Endothelial cell of umbilical vein (primary cell): ENCODE results near the gene BCL11B. TPM values are rescaled to one million over a fixed set of nuclear protein-coding genes. Genes with fewer than 3 reads are reported as not detected.

Source experiments
- BruUV-seq: library from RNA; stranded (reverse); fragments of 400-500 nt; replicated peaks from 2 replicates; lab custom pipeline; 2021; lab: Mats Ljungman, UMichigan
- CTCF ChIA-PET: fragments of 300-600, 350-600 bp; sonication (Branson Sonifier 250); formaldehyde crosslinking; loops from one replicate; lab custom pipeline; 2021; ENCODE audit warnings: antibody characterized with exemption, inconsistent platforms; lab: Charles Lee
- POLR2A ChIA-PET: fragments of 300-600, 350-600 bp; sonication (Branson Sonifier 250); formaldehyde crosslinking; loops from one replicate; lab custom pipeline; 2021; ENCODE audit warnings: antibody characterized with exemption, inconsistent platforms; lab: Charles Lee
- DNase-seq: peaks from one replicate; pipeline ENCODE4 v3.0.0-alpha.2; 2011; ENCODE audit warnings: low read depth, low spot score
- FAIRE-seq: peaks from 2 replicates; lab custom pipeline; 2011; peaks lifted over from hg19 to GRCh38; lab: Jason Lieb, UNC
- H2AFZ ChIP-seq: 2 replicates; pipeline ENCODE4 v1.6.0; 2012; ENCODE audit warnings: low read depth, low read length, control low read depth, inconsistent platforms
- H3K27ac ChIP-seq: 2 replicates; pipeline ENCODE4 v1.5.1; 2011; ENCODE audit warnings: low read depth, mild to moderate bottlenecking, control low read depth, low read length, moderate library complexity; ENCODE audit not compliant: insufficient read depth
- H3K27me3 ChIP-seq, 2 experiments: 2 replicates each; pipeline versions ENCODE4 v1.6.0 to v1.6.1; 2011; ENCODE audit warnings: low read length in 2 of 2, mixed read lengths in 1 of 2; ENCODE audit not compliant: control insufficient read depth in 2 of 2, insufficient read depth in 2 of 2
- H3K36me3 ChIP-seq, 2 experiments: 2 replicates in 1 of 2; 3 replicates in 1 of 2; pipeline ENCODE4 v1.5.1; 2011; ENCODE audit warnings: low read length in 2 of 2, mild to moderate bottlenecking in 1 of 2, moderate library complexity in 1 of 2; ENCODE audit not compliant: control insufficient read depth in 2 of 2, insufficient read depth in 2 of 2; ENCODE audit errors: extremely low read depth in 1 of 2
- H3K4me1 ChIP-seq: 3 replicates; pipeline ENCODE4 v1.5.1; 2011; ENCODE audit warnings: mild to moderate bottlenecking, low read length; ENCODE audit not compliant: control insufficient read depth, insufficient read depth; ENCODE audit errors: extremely low read depth
- H3K4me2 ChIP-seq: 2 replicates; pipeline ENCODE4 v1.6.1; 2011; ENCODE audit warnings: low read length, control low read depth, mixed read lengths; ENCODE audit not compliant: insufficient read depth
- H3K4me3 ChIP-seq, 3 experiments: fragments of 200-600 bp in 1 of 3; sonication (generic), shearing (Covaris generic) in 1 of 3; replicated peaks in 1 of 3; 2 replicates each; pipeline ENCODE4 v1.5.1; 2011 to 2016; ENCODE audit warnings: control low read depth in 3 of 3, low read length in 3 of 3, mild to moderate bottlenecking in 2 of 3, inconsistent platforms in 1 of 3, low read depth in 1 of 3, moderate library complexity in 1 of 3; ENCODE audit not compliant: insufficient read depth in 1 of 3
- H3K79me2 ChIP-seq: 2 replicates; pipeline ENCODE4 v1.6.0; 2012; ENCODE audit warnings: low read length, inconsistent platforms; ENCODE audit not compliant: control insufficient read depth, insufficient read depth
- H3K9ac ChIP-seq: replicated peaks from 2 replicates; pipeline ENCODE3; 2011; ENCODE audit warnings: low read length, control low read depth; ENCODE audit not compliant: insufficient read depth; ENCODE audit errors: extremely low read depth
- H3K9me1 ChIP-seq: replicated peaks from 3 replicates; pipeline ENCODE4 v1.6.0; 2011; ENCODE audit warnings: mild to moderate bottlenecking, low read length; ENCODE audit not compliant: control insufficient read depth, insufficient read depth; ENCODE audit errors: extremely low read depth
- H3K9me3 ChIP-seq: replicated peaks from 2 replicates; pipeline ENCODE4 v1.5.1; 2012; ENCODE audit warnings: low read length, inconsistent platforms; ENCODE audit not compliant: control insufficient read depth, insufficient read depth
- H4K20me1 ChIP-seq: replicated peaks from 2 replicates; pipeline ENCODE3; 2011; ENCODE audit warnings: mild to moderate bottlenecking, low read length; ENCODE audit not compliant: control insufficient read depth, insufficient read depth; ENCODE audit errors: extremely low read depth
- CTCF ChIP-seq, 2 donors: IDR thresholded peaks; 1 replicate in 1 of 2; 2 replicates in 1 of 2; pipeline ENCODE4 v1.5.1; 2011; ENCODE audit warnings: low read length in 2 of 2, mild to moderate bottlenecking in 2 of 2, moderate library complexity in 2 of 2, control low read depth in 1 of 2, inconsistent platforms in 1 of 2, low read depth in 1 of 2; ENCODE audit not compliant: insufficient read depth in 1 of 2; ENCODE audit errors: extremely low read depth in 1 of 2
- EZH2 ChIP-seq: IDR thresholded peaks from 2 replicates; pipeline ENCODE4 v1.6.1; 2012; ENCODE audit warnings: borderline replicate concordance, low read depth, mild to moderate bottlenecking, moderate library complexity, low read length, inconsistent platforms; ENCODE audit not compliant: severe bottlenecking
- FOS ChIP-seq: IDR thresholded peaks from 2 replicates; pipeline ENCODE4 v1.6.1; 2011; ENCODE audit warnings: mild to moderate bottlenecking, low read length, moderate library complexity, borderline replicate concordance; ENCODE audit not compliant: insufficient read depth
- GATA2 ChIP-seq: IDR thresholded peaks from 2 replicates; pipeline ENCODE4 v1.7.0; 2011; ENCODE audit warnings: low read depth, mild to moderate bottlenecking, moderate library complexity, mixed read lengths, low read length; ENCODE audit not compliant: insufficient read length, insufficient read depth
- JUN ChIP-seq: IDR thresholded peaks from 2 replicates; pipeline ENCODE4 v1.6.1; 2011; ENCODE audit warnings: borderline replicate concordance, low read depth; ENCODE audit not compliant: insufficient read length, insufficient read depth
- MAX ChIP-seq: IDR thresholded peaks from 2 replicates; pipeline ENCODE4 v1.6.1; 2011; ENCODE audit not compliant: insufficient read depth, insufficient read length
- MYC ChIP-seq: IDR thresholded peaks from one replicate; pipeline ENCODE4 v1.6.1; 2011; ENCODE audit warnings: mild to moderate bottlenecking, low read depth, low read length
- POLR2A ChIP-seq: IDR thresholded peaks from 2 replicates; pipeline ENCODE4 v1.6.1; 2012; ENCODE audit warnings: low read depth, mild to moderate bottlenecking, control low read depth, low read length
- POLR2AphosphoS5 ChIP-seq: IDR thresholded peaks from 2 replicates; pipeline ENCODE4 v1.6.1; 2012; ENCODE audit warnings: low read depth, mild to moderate bottlenecking, control low read depth, low read length, moderate library complexity; ENCODE audit not compliant: insufficient read depth
- dilution Hi-C: fragments of 300-500 bp; cut with MboI; formaldehyde crosslinking; loops from one replicate; pipeline ENCODE4 v1.15.0; 2019; ENCODE audit warnings: low sequenced_read_pairs; ENCODE audit not compliant: extremely low pct_ligation_motif_present
- intact Hi-C: fragments of 100-400 bp; cut with micrococcal nuclease; formaldehyde crosslinking; loops from one replicate; pipeline ENCODE4 v1.10.0; 2022
- polyA plus RNA-seq, 4 experiments: library from polyadenylated mRNA; depleted of rRNA in 3 of 4; stranded (reverse) in 3 of 4; unstranded in 1 of 4; fragments of >200 nt; gene quantifications; 2 replicates each; pipeline versions ENCODE4 v1.2.1 to v1.2.3, GENCODE V29; 2011 to 2012; ENCODE audit warnings: missing spikeins in 1 of 4
- total RNA-seq: library from RNA; stranded (reverse); gene quantifications from 2 replicates; pipeline ENCODE4 v1.2.3, GENCODE V29; 2021

The BCL11B gene
- total and polyA plus RNA-seq, 2 donors (not counting 3 experiments of a cell fraction or from before 2014, with no cell fraction given) = 0.03 to 0.07 TPM

- intact Hi-C loops = no loop called here
- no peaks in the 10 kb centered on the region for H4K20me1 ChIP-seq
- H3K4me3 ChIP-seq = no peak overlapping the region
- H3K79me2 ChIP-seq = no peaks in the 10 kb centered on the region
- H3K27me3 ChIP-seq = no peaks in the 10 kb centered on the region
- DNase-seq (no peak), FAIRE-seq (no peak)
- TF ChIP-seq MYC (no peak), FOS (no peak), POLR2AphosphoS5 (no peak), POLR2A (no peak), MAX (no peak), GATA2 (no peak), CTCF (IDR thresholded peaks at IDR 0.05; ENCODE audit: extremely low read depth in 1 of 2, insufficient read depth in 1 of 2, low read depth in 1 of 2, low read length in 2 of 2) (no peak), EZH2 (no peak), JUN (no peak)
- H3K4me1 ChIP-seq = no peaks in the 10 kb centered on the region
- dilution Hi-C loops = no loop called here
- BruUV-seq = no TSS peak
- no peak overlapping the region for H3K27ac ChIP-seq
- POLR2A ChIA-PET = no interaction called here
- H3K36me3 ChIP-seq = no peaks in the 10 kb centered on the region
- no peak overlapping the region for H3K4me2 ChIP-seq
- H2AFZ ChIP-seq = no peak overlapping the region
- no peak overlapping the region for H3K9ac ChIP-seq
- H3K9me3 ChIP-seq = no peaks in the 10 kb centered on the region
- CTCF ChIA-PET = no interaction called here
- H3K9me1 ChIP-seq = no peaks in the 10 kb centered on the region
Observed at GRCh38 chr14:99202516-99202915, 69.5 kb downstream of the BCL11B start.
